IgD-negative memory B cell (primary cell): Measurements from ENCODE around the gene CCL24. TPM values are rescaled to one million over a fixed set of nuclear protein-coding genes. Genes with fewer than 3 reads are reported as not detected.
"Not testable (repeated sequence)": the region's sequence is repeated elsewhere in the genome, so short reads cannot be mapped to it uniquely, and the experiment has no call there.

Experiments
- H3K27ac Mint-ChIP-seq, 3 donors: one replicate each; pipeline ENCODE4 v1.8.0; 2020 to 2022; ENCODE audit warnings: mild to moderate bottlenecking in 3 of 3, mixed read lengths in 3 of 3, moderate library complexity in 1 of 3
- H3K27me3 Mint-ChIP-seq: one replicate; pipeline ENCODE4 v1.8.0; 2021; ENCODE audit warnings: mixed read lengths
- H3K36me3 Mint-ChIP-seq: one replicate; pipeline ENCODE4 v1.8.0; 2020; ENCODE audit warnings: mild to moderate bottlenecking, mixed read lengths
- H3K4me1 Mint-ChIP-seq, 3 donors: one replicate each; pipeline ENCODE4 v1.8.0; 2020 to 2022; ENCODE audit warnings: mixed read lengths in 3 of 3, mild to moderate bottlenecking in 1 of 3
- H3K4me3 Mint-ChIP-seq, 4 donors: one replicate each; pipeline ENCODE4 v1.8.0; 2020 to 2022; ENCODE audit warnings: mild to moderate bottlenecking in 4 of 4, mixed read lengths in 4 of 4, moderate library complexity in 3 of 4
- H3K9me3 Mint-ChIP-seq, 3 donors: one replicate each; pipeline ENCODE4 v1.8.0; 2020 to 2021; ENCODE audit warnings: mixed read lengths in 3 of 3, mild to moderate bottlenecking in 1 of 3
- polyA plus RNA-seq: library from polyadenylated mRNA; unstranded; fragments of 300-500 nt; fragmentation: Illumina TruSeq; gene quantifications from one replicate; pipeline ENCODE4 v1.2.3, GENCODE V29; 2021

The CCL24 gene
- polyA plus RNA-seq, 1 donor from 2014 or later: not detected

DNA sequence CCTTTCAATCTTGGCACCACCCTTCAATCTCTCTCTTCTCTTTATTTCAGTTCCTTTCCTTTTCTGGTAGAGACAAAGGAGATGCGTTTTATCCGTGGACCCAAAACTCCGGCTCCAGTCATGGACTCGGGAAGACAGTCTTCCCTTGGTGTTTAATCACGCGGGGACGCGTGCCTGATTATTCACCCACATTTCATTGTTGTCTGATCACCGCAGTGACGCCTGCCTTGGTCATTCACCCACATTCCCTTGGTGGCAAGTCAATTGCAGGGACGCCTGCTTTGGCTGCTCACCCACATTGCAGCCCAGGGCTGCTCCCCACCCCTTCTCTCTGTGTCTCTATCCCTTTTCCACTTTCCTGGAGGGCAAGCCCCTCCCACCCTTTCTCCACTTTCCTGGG, 34.1 kb downstream of the CCL24 start:
- Mint-ChIP-seq H3K4me3 (peak overlapping the region in 1 of 4 donors; percentile 61), H3K27me3 (peaks cover 26% of the 10 kb centered on the region)
- H3K36me3 Mint-ChIP-seq, H3K9me3 Mint-ChIP-seq, H3K4me1 Mint-ChIP-seq, H3K27ac Mint-ChIP-seq: not testable (repeated sequence)

DNA sequence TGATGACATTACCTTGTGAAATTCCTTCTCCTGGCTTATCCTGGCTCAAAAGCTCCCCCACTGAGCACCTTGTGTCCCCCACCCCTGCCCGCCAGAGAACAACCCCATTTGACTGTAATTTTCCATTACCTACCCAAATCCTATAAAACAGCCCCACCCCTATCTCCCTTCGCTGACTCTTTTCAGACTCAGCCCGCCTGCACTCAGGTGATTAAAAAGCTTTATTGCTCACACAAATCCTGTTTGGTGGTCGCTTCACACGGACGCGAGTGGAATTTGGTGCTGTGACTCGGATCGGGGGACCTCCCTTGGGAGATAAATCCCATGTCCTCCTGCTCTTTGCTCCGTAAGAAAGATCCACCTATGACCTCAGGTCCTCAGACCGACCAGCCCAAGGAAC, 34.6 kb downstream of the CCL24 start:
- H3K9me3 Mint-ChIP-seq, H3K36me3 Mint-ChIP-seq, H3K27ac Mint-ChIP-seq, H3K4me1 Mint-ChIP-seq: not testable (repeated sequence)
- Mint-ChIP-seq H3K27me3 (peaks cover 26% of the 10 kb centered on the region), H3K4me3 (peak overlapping the region in 1 of 4 donors; percentile 21)

DNA sequence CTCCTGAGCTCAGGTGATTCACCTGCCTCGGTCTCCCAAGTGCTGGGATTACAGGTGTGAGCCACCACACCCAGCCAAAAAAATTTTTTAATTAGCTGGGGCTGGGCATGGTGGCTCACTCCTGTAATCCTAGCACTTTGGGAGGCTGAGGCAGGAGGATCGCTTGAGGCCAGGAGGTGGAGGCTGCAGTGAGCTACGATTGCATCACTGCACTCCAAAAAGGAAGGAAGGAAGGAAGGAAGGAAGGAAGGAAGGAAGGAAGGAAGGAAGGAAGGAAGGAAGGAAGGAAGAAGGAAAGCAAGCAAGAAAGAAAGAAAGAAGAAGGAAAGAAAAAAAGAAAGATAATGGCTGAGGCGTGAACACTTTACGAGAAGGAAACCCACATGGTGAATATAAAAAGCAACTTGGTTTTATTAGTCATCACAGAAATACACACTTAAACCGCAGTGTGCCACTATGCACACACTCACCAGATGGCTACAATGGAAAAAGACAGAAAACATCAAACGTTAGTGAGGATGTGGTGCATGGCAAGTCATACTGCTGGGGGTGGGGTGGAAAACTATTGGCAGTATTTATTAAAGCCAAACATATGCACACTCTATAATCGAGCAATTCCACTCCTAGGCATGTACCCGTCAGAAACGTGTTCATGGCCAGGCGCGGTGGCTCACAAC, 37.2 kb downstream of the CCL24 start:
- Mint-ChIP-seq H3K9me3 (no peaks in the 10 kb centered on the region), H3K27me3 (peaks cover 10% of the 10 kb centered on the region), H3K4me1 (peaks cover 0 to 7% (median 4%) of the 10 kb centered on the region in 3 donors), H3K36me3 (no peaks in the 10 kb centered on the region), H3K4me3 (no peak overlapping the region), H3K27ac (peak overlapping the region in 1 of 3 donors; percentile 86)

DNA sequence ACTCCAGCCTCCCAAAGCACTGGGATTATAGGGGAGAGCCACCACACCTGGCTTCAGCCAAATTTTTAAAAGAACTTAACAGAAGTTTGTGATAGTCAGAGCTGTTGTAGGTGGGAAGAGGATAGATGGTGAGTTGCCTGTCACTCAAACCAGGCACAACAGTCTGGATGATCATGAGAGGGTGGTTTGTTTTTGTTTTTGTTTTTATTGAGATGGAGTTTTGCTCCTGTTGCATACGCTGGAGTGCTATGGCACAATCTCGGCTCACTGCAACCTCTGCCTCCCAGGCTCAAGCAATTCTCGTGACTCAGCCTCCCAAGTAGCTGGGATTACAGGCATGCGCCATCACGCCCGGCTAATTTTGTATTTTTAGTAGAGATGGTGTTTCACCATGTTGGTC, 39.6 kb downstream of the CCL24 start:
- not testable (repeated sequence) for H3K9me3 Mint-ChIP-seq, H3K27ac Mint-ChIP-seq, H3K36me3 Mint-ChIP-seq, H3K4me1 Mint-ChIP-seq, H3K27me3 Mint-ChIP-seq
- H3K4me3 Mint-ChIP-seq: peak overlapping the region in 1 of 4 donors; percentile 17

DNA sequence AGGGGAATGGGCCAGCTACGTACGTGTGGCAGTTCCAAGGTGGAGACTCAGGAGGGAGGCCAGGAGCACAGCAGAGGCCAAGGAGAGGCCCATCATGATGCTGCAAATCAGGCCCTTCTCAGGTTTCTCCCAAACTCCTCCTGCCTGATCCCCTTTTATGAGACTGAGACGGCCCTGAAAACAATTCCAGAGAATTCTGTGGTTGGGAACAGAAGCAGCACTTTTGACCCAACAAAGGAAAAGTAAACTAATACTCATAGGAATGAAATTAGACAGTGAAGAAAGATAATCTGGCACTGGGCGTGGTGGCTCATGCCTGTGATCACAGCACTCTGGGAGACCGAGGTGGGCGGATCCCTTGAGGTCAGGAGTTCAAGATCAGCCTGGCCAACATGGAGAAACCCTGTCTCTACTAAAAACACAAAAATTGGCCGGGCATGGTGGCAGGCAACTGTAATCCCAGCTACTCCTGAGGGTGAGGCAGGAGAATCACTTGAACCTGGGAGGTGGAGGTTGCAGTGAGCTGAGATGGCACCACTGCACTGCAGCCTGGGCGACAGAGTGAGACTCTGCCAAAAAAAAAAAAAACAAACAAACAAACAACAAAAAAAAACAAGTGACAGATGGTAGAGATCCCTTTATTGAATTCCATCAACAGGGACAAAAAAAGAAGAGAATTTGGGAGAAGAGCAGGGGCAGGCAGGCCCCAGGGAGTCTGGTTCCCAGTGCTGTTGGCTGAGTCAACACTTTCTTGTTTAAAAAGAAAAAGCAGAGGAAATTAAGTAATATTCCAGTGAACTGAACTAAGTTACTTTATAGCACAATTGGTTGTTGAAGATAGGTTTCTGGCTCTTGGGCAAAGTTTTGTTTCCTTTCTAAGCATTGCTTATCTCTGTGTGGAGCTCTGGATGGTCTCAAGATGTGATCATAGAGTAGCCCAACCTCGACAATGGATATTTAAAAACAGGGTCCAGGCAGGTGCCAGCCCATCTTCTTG, 41.2 kb downstream of the CCL24 start, which contains the start of gene CCL26:
Gene CCL26, minus strand, starts transcription at position 131 of the 997 bp plus-strand sequence. Its CDS starts 35 bp downstream, at position 96.
- peaks cover 0 to 4% (median 2%) of the 10 kb centered on the region in 3 donors for H3K4me1 Mint-ChIP-seq
- H3K27ac Mint-ChIP-seq: no peak within 1 kb of the TSS
- H3K9me3 Mint-ChIP-seq: no peaks in the 10 kb centered on the region
- peak within 1 kb of the TSS in 1 of 4 donors; percentile 33 for H3K4me3 Mint-ChIP-seq
- peaks cover 3% of the 10 kb centered on the region for H3K36me3 Mint-ChIP-seq
- H3K27me3 Mint-ChIP-seq: no peaks in the 10 kb centered on the region

DNA sequence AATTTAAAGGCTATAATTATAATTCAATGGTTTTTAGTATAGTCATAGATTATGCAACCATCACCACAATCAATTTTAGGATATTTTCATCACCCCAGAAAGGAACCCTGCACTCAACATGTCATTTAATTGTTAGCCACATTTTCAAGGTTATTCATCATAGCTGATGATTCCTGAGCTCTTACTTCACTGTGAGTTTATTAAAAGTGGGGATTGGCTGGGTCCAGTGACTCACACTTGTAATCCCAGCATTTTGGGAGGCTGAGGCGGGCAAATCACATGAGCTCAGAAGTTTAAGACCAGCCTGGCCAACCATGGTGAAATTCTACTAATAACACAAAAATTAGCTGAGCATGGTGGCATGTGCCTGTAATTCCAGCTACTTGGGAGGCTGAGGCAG, 42.4 kb downstream of the CCL24 start:
- H3K9me3 Mint-ChIP-seq: no peaks in the 10 kb centered on the region
- no peak overlapping the region for H3K27ac Mint-ChIP-seq
- no peaks in the 10 kb centered on the region for H3K27me3 Mint-ChIP-seq
- peak overlapping the region in 1 of 4 donors; percentile 33 for H3K4me3 Mint-ChIP-seq
- no peaks in the 10 kb centered on the region for H3K4me1 Mint-ChIP-seq
- H3K36me3 Mint-ChIP-seq: peaks cover 3% of the 10 kb centered on the region

DNA sequence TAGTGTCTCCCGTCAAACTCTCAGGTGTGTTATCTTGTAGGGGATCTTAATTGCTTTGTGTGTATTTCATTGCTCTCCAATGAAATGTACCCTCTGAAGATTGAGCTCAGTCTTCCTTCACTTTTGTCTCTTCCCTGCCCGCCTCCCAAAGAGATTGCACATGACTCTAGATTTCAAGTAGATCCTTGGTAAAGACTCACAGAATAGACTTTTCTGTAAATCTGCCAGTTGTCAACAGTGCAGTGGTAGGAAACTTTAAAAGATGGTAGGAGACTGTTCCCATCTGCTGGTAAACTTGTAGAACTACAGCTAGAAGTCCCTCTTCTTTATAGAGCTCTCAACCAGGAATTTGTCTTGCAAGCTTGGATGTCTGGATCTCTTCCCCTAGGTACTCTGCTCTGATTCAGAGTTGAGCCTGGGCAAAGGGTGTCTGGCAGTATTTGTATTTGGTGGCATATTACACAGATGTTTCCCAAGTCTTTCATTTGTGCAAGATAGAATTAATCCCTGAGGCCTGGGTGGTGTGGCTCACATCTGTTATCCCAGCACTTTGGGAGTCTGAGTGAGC, 51.2 kb downstream of the CCL24 start:
- Mint-ChIP-seq H3K9me3 (peaks cover 0 to 2% (median 0%) of the 10 kb centered on the region in 3 donors), H3K36me3 (no peaks in the 10 kb centered on the region), H3K27me3 (no peaks in the 10 kb centered on the region), H3K4me3 (no peak overlapping the region), H3K27ac (no peak overlapping the region), H3K4me1 (peaks cover 0 to 8% (median 5%) of the 10 kb centered on the region in 3 donors)

DNA sequence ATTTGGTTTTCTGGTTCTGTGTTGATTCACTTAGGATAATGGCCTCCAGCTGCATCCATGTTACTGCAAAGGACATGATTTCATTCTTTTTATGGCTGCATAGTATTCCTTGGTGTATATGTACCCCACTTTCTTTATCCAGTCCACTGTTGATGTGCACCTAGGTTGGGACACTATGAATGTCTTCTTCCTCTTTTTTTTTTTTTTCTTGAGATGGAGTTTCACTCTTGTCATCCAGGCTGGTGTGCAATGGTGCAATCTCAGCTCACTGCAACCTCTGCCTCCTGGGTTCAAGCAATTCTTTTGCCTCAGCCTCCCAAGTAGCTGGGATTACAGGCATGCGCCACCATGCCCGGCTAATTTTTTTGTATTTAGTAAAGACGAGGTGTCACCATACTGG, 51.8 kb downstream of the CCL24 start:
- not testable (repeated sequence) for H3K27ac Mint-ChIP-seq, H3K4me1 Mint-ChIP-seq, H3K9me3 Mint-ChIP-seq, H3K27me3 Mint-ChIP-seq, H3K4me3 Mint-ChIP-seq, H3K36me3 Mint-ChIP-seq

Other genes with a start within 250 kb of the CCL24 start
- 3.4 TPM for gene HIP1, start 74.9 kb downstream of the CCL24 start, polyA plus RNA-seq
- gene CCL26, start 41.6 kb downstream of the CCL24 start, polyA plus RNA-seq: not detected
- 66.0 TPM for gene RHBDD2, start 65.2 kb upstream of the CCL24 start, polyA plus RNA-seq
- 50.2 TPM for gene POR, start 101.3 kb upstream of the CCL24 start, polyA plus RNA-seq
- 32.2 TPM for gene TMEM120A, start 180.8 kb upstream of the CCL24 start, polyA plus RNA-seq
- gene STYXL1, start 234.2 kb upstream of the CCL24 start, polyA plus RNA-seq: 63.2 TPM
- 177 TPM for gene MDH2, start 234.3 kb upstream of the CCL24 start, polyA plus RNA-seq